HG02588 (cell line): ENCODE data around the gene DIP2B.

Experiments
- ATAC-seq: cut with Tn5 transposase; IDR thresholded peaks from one replicate; pipeline ENCODE4 v1.9.1; 2021; ENCODE audit warnings: mild to moderate bottlenecking, moderate library complexity; ENCODE audit not compliant: unreplicated experiment

The DIP2B gene

DNA sequence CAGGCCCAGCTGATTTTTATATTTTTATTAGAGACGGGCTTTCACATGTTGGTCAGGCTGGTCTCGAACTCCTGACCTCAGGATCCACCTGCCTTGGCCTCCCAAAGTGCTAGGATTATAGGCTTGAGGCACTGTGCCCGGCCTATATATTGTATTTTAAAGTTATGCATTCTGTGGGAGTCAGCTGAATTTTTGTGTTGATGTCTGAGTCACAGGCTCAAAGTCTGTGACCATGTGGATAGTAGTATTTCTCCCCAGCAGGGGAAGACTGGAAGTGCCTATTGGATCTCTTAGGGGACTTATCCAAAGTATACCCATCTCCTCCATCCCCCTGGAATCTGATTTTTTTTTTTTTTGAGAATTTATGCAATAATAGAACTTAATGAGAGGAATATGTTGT is 215.3 kb downstream of the DIP2B start:
- no peak for ATAC-seq

DNA sequence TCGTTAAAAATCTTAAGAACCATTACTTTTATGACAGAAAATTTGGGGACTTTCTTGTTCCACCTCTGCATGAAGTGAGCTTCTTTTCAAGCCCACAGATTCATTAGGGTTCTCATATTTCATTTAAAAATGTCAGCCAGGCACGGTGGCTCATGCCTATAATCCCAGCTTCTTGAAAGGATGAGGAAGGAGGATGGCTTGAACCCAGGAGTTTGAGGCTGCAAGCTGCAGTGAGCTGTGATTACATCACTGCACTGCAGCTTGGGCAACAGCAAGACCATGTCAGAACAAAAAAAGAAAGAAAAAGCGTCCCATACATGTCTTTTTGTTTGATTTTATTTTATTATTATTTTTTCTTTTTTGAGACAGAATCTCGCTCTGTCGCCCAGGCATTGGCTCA is 215.7 kb downstream of the DIP2B start:
- no peak for ATAC-seq

DNA sequence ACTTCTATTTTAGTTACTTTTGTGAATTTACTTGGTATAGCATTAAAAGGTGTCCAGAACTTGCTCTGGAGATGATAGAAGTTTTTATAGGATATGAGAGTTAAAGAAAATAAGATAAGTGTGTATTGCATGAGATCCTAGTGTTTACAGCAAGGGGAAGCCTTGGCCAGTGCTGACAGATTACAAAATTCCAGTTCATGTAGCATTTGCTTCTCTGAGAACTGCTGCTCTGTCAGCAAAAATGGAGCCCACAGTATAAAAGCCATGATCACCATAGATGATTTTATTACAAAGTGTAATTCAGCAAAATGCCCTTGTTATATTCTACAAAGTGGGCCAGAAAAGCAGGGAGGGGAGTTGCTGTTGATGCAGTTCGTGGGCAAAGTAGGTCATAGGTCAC is 219.1 kb downstream of the DIP2B start:
- no peak for ATAC-seq

DNA sequence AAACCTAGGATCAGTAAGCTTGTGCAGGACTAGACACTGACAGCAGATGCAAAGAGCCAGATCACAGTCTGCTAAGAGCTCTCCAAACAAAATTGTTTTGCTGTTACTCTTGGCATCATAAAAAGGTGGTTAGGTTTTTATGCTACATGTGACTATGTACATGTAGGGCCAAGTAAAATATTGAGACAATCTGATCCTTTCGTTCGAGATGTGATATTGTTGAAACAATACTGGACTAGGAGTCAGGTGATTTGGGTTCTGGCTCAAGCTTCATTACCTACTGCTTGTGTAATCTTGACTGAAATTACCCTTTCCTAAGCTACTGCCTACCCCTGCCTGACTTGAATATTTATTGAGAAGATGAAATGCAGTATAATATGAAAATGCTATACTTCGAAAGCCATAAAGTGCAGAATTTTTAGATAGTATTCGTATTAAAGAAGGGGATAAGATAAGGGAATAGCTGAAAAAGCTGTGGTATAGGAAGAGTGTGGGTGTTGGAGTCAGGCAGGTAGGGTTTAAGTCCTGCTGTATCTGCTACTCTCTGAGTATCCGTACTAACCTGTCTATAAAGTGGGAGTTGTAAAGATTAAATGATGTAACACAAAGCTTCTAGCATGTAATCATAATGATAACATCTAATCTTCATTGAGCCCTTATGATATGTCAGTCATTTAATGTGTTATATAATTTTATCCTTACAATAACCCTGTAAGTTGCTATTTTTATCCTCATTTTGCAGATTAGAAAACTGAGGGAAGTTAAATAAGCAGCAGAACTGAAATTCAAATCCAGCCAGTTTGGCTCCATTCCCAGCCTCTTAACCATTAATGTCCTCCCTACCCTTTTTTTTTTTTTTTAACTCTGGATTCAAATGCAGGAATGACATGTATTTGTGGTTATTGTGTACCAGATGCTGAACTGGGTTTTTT is 220.5 kb downstream of the DIP2B start:
- ATAC-seq, result no peak

DNA sequence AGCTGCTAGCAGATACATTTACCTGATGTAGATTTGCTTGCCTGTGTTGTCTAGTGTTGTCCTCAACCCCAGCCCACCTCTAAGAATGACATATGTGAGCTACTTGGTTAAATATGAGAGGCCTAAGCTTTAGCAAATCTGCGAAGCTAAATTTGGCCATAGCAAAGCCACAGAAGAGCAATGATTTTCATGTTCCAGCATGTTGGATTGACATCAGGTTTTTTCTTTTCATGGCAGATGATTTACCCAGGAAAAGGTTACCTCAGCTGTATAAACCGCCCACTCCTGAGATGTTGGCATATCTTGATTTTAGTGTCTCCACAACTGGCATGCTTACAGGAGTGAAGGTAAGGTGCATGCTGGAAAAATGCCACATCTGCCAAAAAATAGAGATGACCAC is 222.7 kb downstream of the DIP2B start:
- ATAC-seq, result no peak

DNA sequence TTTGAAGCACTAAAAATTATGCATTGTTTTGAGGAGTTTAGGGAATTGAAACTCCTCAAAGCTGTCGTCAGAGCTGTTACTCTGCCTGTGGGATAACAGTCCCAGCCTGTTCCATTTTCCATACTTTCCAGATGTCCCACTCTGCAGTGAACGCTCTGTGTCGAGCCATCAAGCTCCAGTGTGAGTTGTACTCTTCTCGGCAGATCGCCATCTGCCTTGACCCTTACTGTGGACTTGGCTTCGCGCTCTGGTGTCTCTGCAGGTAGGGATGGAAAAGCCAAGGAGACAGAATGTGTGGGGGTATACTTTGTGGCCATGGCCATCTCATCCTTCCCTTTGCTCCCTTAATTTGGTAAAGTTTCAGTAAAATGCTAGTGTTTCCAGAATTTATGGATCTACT is 223.6 kb downstream of the DIP2B start:
- no peak for ATAC-seq

DNA sequence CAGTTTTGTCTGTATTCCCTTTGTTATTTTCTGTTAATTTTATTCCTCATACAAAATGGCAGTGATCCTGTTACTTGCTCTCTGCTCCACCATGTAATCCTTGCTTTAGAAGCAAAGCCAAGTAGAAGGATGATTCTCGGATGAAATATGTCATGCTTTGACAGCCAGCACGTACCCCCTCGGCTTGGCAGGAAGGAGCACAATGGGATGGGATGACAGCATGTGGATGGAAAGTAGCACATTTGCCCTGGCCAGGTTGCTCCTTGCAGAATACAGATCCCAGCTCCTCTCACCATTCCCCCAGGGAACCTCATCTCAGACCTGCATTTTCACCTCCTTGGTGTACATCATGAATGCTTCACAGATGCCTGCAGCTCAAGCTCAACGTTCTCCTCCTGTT is 224.1 kb downstream of the DIP2B start:
- no peak for ATAC-seq

DNA sequence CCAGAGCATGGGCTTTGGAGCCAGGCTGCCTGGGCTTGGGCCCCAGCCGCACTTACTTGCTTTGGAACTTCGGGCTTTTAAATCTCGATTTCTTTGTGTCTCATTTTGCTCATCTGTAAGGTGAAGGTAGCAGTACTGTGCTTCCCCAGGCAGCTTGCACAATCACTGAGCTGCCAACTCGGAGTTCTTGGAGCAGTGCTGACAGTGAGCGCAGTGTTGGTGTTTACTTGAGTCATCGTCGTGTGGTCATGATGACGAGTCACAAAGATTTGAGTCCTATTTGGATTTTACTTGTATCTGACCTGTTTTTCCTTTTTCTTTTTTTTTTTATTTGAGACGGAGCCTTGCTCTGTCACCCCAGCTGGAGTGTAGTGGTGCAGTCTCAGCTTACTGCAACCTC is 227.8 kb downstream of the DIP2B start:
- no peak for ATAC-seq

DNA sequence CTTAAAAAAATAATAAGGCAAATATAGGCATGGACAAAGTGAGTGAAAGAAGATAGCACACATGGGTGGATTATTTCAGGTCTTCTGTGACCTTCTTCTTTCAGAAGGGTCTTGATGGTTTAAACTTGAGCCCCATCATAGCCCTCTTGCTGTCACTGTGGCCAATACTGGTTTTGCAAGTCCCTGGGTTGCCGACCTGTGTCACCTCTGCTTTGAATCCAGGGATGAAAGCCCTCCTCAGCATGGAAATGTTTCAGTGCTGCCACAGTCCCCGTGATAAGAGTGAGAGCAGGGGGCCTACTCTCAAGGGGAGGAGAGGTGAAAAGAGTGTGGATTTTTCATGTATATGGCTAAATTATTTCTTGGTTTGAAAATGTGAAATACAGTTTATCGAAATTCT is 228.9 kb downstream of the DIP2B start:
- ATAC-seq, result no peak

DNA sequence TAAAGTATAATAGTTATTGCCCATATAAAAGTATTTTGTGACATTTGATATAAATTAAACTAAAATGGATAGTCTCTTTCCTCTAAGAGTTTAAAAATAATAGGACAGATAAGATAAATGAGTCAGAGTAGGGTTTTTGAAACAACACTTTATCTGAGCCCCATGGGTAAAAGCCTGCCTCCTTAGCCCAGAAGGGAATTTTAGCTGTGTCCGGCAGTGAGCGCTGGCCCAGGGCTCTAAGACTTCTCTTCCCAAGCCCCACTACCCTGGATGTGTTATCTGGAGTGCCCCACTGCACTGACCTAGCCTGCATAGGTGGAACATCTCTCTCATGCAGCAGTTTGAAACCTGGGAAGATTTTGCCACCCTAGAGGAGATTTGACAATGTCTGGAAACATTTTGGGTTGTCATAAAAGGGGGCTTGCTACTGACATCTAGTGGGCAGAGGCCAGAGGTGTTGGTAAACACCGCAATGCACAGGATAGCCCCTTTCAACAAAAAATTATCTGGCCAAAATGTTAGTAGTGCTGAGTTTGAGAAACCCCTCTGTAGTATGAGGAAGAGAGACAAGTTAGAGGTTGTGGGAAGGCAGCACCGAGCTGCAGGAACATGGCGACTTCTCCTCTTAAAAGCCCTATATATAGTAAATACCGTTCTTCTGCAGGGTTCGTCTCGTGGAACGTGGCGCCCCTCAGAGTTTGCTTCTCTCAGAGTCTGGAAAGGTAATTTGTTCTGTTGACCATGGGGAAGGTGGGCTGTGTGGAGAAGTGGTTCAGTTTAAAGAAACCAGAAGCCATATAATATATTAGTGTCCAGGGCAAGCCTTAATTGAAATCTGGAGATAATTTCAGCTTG is 229.9 kb downstream of the DIP2B start:
- no peak for ATAC-seq

DNA sequence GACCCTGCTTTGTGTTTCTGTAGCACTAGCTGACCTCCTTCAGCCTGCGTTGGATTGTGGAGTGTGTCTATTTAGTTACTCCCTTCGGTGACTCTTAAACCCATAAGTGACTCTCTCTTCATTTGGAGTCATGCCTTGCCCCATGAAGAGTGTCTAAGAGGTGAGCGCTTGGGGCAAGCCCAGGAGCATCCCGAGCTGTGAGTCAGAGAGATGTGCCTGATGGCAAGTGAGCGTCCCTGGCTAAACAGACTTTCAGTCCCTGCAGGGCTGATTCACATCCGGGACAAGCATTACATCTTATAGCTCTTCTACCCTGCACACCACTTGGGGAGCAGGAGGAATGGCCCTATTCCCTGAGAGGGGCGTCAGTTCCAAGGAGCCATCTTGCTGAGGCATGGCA is 234.8 kb downstream of the DIP2B start:
- ATAC-seq, result no peak

DNA sequence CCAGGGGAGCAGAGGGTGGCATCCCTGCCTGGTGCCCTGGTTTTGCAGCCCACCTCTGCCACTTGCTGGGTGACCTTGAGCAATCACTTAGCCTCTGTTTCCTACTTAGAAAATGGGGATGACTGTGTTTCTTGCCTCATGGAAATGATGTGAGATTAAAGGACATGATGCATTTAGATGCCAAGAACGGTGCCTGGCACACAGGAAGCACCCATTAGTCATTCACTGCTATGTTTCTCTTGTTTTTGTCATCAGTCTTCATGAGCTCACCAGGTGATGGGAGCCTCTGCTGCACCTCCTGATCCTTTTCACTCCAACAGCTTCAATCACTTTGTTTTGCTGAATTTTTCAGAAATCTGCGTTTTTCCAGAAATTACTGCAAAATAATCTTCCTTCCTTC is 235.5 kb downstream of the DIP2B start:
- no peak for ATAC-seq

DNA sequence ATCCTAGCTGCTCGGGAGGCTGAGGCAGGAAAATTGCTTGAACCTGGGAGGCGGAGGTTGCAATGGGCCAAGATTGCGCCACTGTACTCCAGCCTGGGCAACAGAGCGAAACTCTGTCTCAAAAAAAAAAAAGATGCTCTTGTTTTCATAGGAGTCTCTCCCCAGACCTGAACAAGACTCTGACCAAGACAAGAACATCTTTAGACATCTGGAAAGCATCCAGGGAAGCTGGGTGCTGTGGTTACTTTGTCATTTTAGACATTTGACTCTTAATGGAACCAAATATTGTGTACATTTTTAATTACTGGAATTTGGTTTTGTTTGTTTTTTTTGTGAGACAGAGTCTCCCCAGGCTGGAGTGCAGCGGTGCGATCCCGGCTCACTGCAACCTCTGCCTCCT is 238.0 kb downstream of the DIP2B start:
- ATAC-seq, result no peak

DNA sequence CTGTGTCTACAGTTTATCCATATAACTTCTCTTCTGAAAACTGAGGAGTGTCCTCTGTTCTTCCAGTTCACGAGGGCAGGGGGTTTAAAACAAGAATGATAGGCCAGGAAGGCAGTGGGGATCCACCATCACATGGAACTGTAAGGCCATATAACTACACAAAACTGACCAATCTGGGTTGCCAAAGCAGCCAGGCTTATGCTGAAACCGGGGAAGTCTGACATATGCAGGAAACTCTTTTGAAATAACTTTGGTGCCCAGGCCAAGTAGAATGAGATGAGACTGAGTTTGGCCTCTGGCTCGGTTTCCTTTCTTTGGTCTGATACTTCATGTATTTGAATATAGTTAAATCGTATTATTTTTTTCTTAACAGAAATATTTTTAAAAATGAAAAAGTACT is 241.1 kb downstream of the DIP2B start:
- no peak for ATAC-seq

DNA sequence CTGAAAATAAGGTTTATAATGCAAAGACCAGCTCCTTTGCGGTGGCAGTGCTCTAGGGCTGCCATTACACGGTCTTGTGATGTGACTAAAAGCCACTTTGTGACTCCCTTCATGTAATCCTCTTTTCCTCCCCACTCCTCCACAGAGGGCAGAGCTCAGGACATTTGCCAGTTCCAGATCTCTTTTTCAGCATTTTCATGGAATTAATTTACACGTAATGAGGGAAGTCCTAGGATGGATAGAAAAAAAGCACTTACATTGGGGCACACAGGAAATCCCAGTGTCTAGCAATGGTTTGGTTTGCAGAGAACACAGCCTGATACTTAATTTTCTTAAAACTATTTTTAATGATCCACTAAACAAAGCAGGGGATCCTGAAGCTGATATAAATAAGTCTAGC is 241.6 kb downstream of the DIP2B start:
- ATAC-seq, result no peak

DNA sequence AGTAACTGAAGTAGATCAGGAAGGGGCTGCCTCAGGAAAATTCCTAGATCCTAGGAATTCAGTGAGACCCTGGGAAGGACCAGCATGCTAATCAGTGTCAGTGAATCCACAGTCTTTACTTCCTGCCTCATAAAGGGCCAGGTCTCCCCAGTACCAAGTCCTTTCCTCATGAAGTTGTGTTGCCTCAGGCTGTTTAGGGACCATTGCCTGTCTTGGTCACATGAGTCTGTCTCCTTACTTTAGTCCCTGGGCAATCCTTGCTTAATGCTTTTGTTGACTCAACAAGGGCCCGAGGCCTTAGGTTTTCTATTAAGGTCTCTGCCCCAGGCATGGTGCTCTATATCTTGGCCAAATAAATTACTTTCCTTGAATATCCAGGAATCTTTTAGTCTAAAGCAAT is 243.0 kb downstream of the DIP2B start:
- no peak for ATAC-seq

DNA sequence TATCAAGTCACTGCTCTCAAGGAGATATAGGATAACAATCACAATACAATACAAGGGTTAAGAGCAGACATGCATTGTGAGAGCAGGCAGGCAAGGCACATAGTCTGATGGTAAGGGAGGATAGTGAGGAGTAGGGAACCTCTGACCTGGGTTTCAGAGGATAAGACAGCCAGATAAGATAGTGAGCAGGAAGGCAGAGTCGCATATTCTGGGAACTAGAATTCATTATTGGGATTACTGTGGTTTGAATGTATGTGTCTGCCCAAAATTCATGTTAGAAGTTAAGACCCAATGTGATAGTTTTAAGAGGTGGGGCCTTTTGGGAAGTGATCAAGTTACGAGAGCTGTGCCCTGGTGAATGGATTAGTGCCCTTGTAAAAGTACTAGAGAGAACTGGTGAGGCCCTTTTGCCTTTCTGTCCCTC is 244.7 kb downstream of the DIP2B start:
- no peak for ATAC-seq

DNA sequence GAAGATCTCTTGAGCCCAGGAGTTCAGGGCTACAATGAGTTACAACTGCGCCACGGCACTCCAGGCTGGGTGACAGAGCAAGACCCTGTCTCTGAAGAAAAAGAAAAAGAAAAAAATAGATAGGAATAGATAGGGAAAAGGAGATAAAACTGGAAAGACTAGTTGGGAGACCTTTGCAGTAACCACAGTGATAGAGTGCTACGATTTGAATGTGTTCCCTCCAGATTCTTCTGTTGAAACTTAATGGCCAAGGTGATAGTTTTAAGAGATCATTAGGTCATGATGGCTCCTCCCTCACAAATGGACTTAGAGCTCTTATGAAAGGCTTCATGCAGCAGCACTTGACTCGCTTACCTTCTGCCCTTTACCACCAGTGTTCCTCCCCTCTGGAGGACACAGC is 245.6 kb downstream of the DIP2B start:
- no peak for ATAC-seq

DNA sequence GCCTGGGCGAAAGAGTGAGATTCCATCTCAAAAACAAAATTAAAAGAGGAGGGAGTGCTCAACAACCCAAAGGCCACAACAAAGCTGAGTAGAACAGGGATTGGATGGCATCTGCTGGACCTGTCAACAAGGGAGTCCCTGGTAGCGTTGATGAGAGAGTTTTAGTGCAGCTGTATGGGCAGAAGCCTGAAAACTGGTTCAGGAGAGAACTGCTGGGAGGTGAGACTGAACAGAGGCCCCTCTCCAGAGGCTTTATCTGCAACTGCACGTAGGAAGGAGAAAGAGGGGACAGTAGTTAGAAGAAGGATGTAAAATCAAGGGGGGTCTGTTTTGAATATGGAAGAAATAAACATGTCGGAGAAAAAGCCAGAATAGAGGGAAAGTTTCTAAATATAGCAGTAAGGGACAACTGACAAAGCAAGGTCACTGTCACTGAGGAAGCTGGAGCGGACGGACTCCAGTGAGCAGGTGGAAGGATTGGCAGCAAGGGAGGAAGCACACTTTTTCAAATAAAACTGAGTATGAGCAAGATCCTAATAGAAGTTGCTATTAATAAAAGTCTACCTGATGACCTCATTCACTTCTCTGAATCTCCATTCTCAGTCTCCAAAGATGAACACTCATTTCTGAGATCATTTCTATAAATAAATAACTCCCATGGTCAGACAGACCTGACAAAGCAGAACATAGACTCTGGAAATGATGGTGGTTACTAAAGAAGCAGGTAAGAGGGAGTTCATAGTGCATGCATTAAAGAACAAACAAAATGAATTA is 247.3 kb downstream of the DIP2B start:
- no peak for ATAC-seq

DNA sequence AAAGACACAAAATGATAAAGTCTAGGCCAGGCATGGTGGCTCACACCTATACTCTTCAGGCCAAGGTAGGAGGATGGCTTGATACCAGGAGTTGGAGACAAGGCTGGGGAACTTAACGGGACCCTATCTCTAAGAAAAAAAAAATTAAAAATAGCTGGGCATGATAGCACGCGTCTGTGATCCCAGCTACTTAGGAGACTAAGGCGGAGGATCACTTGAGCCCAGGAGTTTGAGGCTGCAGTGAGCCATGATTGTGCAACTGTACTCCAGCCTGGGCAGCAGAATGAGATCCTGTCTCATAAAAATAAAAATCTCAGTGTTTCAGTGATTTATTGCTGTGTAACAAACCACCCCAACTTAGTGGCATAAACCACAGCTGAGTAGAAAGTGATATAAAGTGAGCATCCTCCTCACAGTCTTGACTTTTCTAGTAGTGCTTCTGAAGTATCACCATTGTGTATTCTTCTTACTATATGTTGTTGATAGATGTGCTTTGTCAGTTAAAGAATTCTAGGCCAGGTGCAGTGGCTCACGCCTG is 248.5 kb downstream of the DIP2B start:
- ATAC-seq, result no peak
